Measurements from ENCODE around the gene CHST3.

DNA sequence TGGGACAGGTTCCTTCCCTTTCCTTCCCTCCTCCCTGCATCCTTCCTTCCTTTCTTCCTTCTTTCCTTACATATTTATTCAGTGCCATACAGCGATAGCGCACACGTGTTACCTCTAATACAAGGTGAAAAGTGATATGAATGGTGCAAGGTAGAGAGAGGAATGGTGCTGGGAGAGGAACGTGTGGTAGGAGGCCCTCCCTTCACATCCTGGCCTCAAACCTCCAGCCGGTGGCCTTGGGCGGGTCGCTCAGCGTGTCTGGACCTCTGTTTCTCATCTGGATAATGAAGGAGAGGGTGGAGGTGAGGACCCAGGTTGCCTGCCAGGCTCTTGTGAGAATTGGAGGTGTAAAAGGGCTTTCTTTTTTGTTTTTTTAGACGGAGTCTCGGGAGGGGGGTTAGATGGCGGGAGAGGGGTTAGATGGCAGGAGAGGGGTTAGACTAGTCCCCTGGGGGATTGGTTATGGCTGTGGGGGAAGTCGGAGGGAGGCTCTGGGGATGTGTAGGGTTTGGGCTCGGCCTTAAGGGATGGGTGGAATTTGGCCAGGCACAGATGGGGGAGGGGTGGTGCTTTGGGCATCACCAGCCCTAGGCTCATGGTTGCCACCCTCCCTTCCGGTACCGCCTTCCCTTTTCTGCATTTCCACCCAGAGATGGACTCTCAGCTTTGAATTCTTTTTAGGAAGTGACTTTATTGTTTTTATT is 14.9 kb downstream of the CHST3 start:
- TF ChIP-seq, protein P1, sequence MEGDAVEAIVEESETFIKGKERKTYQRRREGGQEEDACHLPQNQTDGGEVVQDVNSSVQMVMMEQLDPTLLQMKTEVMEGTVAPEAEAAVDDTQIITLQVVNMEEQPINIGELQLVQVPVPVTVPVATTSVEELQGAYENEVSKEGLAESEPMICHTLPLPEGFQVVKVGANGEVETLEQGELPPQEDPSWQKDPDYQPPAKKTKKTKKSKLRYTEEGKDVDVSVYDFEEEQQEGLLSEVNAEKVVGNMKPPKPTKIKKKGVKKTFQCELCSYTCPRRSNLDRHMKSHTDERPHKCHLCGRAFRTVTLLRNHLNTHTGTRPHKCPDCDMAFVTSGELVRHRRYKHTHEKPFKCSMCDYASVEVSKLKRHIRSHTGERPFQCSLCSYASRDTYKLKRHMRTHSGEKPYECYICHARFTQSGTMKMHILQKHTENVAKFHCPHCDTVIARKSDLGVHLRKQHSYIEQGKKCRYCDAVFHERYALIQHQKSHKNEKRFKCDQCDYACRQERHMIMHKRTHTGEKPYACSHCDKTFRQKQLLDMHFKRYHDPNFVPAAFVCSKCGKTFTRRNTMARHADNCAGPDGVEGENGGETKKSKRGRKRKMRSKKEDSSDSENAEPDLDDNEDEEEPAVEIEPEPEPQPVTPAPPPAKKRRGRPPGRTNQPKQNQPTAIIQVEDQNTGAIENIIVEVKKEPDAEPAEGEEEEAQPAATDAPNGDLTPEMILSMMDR (conservative IDR thresholded peaks at IDR 0.05; ENCODE audit: low read depth, low read length) = no peak
- TF ChIP-seq EZH2 (IDR thresholded peaks at IDR 0.05; ENCODE audit: borderline replicate concordance, low read depth, low read length, poor library complexity, severe bottlenecking) = no peak

All from A673 (cell line).